Colonic mucosa (tissue), 4 donors: ENCODE results near the gene CHGA. TPM values are rescaled to one million over a fixed set of nuclear protein-coding genes. Genes with fewer than 3 reads are reported as not detected.

Experiments used
- DNase-seq: peaks from one replicate; pipeline ENCODE4 v3.0.0-alpha.2; 2020
- H3K27ac ChIP-seq: fragments of 200-600 bp; one replicate; pipeline ENCODE4 v1.8.0; 2021
- H3K27me3 ChIP-seq: fragments of 200-600 bp; one replicate; pipeline ENCODE4 v1.8.0; 2021
- H3K36me3 ChIP-seq: fragments of 200-600 bp; one replicate; pipeline ENCODE4 v1.8.0; 2021
- H3K4me1 ChIP-seq: fragments of 200-600 bp; one replicate; pipeline ENCODE4 v1.8.0; 2021; ENCODE audit warnings: mild to moderate bottlenecking
- H3K4me3 ChIP-seq: fragments of 200-600 bp; one replicate; pipeline ENCODE4 v1.8.0; 2021
- H3K9ac ChIP-seq, 2 donors: one replicate each; pipeline ENCODE4 v1.7.0; 2013; ENCODE audit warnings: control low read depth in 2 of 2, low read depth in 2 of 2, low read length in 2 of 2
- H3K9me3 ChIP-seq: fragments of 200-600 bp; one replicate; pipeline ENCODE4 v1.8.0; 2021
- intact Hi-C: fragments of 100-400 bp; cut with DNase I; formaldehyde crosslinking; loops from one replicate; pipeline ENCODE4 v1.14.1; 2022
- total RNA-seq, 2 donors: library from RNA; stranded (reverse); fragmentation: NEBNext Ultra II Directional in 1 of 2; extraction: Animal tissue kit (Norgen Biotek cat#: 25700) in 1 of 2; gene quantifications; one replicate each; pipeline ENCODE4 v1.2.1, GENCODE V29; 2021
- TF ChIP-seq, protein P1 (sequence below): fragments of 200-600 bp; IDR thresholded peaks from one replicate; pipeline ENCODE4 v1.8.0; 2022; ENCODE audit warnings: antibody characterized with exemption, mild to moderate bottlenecking
- donor health status: healthy.
- donor health status: DM: no; HTN: no; CAD: no.
- donor health status: DM: no; HTN: no; CAD: no.

The CHGA gene
- total RNA-seq, 2 donors from 2014 or later, result 137 to 326 TPM

DNA sequence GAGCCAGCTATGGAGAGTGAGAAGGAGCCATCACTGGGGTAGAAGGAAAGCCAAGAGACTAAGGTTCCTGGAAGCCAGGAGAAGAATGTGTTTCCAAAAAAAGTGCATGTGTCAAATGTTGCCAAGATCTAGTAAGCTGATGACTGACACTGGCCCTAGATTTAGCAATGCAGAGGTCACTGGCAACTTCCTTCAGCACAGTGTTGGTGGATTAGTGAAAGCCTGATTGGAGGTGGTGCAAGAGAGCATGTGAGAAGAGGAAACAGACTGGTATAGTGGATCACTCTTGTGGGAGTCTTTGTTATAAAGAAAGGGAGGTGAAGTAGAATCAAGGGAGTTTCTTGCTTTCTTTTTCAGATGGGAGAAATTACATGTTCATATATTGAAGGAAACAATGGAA lies 34.1 kb upstream of the CHGA start:
- DNase-seq, result no peak
- Histone ChIP-seq H3K27me3 (no peaks in the 10 kb centered on the region), H3K4me1 (no peaks in the 10 kb centered on the region), H3K36me3 (no peaks in the 10 kb centered on the region), H3K4me3 (no peak overlapping the region), H3K9ac (no peak overlapping the region), H3K27ac (no peak overlapping the region), H3K9me3 (no peaks in the 10 kb centered on the region)
- intact Hi-C loops, result no loop called here
- TF ChIP-seq, protein P1, sequence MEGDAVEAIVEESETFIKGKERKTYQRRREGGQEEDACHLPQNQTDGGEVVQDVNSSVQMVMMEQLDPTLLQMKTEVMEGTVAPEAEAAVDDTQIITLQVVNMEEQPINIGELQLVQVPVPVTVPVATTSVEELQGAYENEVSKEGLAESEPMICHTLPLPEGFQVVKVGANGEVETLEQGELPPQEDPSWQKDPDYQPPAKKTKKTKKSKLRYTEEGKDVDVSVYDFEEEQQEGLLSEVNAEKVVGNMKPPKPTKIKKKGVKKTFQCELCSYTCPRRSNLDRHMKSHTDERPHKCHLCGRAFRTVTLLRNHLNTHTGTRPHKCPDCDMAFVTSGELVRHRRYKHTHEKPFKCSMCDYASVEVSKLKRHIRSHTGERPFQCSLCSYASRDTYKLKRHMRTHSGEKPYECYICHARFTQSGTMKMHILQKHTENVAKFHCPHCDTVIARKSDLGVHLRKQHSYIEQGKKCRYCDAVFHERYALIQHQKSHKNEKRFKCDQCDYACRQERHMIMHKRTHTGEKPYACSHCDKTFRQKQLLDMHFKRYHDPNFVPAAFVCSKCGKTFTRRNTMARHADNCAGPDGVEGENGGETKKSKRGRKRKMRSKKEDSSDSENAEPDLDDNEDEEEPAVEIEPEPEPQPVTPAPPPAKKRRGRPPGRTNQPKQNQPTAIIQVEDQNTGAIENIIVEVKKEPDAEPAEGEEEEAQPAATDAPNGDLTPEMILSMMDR, result no peak

DNA sequence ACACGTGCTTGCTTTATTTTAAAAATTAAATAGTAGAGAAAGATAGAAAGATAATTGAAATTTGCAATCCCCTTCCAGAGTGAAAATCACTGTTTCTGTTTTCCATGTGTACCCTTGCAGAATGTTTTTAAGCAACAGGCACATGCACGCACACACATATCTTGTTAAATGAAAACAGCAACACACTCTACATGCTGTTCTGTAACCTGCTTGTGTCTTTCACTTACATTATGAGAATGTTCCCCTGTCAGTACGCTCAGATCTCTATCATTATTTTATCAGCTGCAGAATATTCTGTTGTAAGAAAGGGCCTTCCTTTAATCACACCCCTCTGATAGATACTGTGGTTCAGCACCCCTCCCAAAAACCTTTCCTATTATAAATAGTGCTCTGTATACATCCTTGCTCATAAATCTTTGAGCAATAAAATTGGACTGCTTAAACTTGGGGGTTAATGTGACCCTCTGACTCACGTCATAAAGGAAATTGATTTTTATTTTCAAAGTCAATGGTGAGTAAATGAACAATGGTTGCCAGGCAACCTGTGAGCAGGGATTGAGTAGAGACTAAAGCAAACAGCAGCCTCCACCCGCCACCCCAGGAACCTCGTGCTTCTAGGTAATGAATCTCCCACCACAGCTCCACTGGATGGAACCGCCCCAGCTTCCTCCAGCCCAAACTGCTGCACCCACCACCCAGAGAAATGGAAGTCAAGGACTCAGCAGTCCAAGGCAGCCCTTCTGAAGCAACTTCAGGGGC lies 31.9 kb upstream of the CHGA start:
- Histone ChIP-seq H3K4me3 (no peak overlapping the region), H3K36me3 (no peaks in the 10 kb centered on the region), H3K4me1 (no peaks in the 10 kb centered on the region), H3K27ac (no peak overlapping the region), H3K9ac (no peak overlapping the region), H3K27me3 (no peaks in the 10 kb centered on the region), H3K9me3 (no peaks in the 10 kb centered on the region)
- DNase-seq, result no peak
- intact Hi-C loops, result no loop called here
- TF ChIP-seq, protein P1, result no peak

DNA sequence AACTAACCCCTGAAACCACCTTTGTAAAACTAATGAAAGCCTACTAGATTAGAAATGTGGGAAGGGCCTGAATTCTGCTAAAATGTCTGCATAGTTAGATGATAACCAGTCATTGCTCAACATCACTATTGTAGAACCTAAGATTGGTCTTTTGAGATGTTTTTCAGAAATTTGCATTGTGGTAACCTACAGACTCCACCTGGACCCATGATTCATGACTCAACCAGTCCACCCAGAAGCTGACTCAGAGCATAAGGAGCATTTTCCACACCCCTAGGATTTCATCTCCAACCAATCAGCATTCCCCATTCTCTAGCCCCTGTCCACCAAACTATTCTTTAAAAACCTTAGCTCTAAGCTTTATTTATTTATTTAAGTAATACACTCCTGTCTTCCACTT lies 30.4 kb upstream of the CHGA start:
- Histone ChIP-seq H3K36me3 (no peaks in the 10 kb centered on the region), H3K9me3 (no peaks in the 10 kb centered on the region), H3K27ac (no peak overlapping the region), H3K27me3 (no peaks in the 10 kb centered on the region), H3K4me3 (no peak overlapping the region), H3K9ac (no peak overlapping the region), H3K4me1 (no peaks in the 10 kb centered on the region)
- TF ChIP-seq, protein P1, result no peak
- intact Hi-C loops, result no loop called here
- no peak for DNase-seq

DNA sequence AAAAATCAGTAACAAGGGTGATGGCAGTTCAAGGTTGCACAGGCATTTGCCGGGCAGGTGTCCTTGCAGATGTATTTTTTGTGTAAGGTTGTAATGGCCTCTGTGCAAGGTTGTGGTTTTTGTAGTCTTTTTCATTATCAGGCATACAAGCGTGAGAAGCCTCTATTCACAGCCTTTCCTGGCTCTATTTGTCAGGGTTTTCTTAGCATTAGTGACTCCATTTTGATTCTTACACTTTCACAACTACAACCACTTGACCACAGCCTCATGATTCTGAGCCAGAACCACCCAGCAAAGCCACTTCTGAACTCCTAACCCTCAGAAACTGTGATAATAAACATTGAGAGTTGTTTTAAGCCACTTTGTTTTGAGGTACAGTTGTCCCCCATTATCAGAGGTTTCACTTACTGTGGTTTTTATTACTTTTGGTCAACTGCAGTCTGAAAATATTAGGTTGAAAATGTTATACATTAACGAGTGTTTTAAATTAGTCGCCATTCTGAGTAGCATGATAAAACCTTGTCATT lies 27.5 kb upstream of the CHGA start:
- no peak overlapping the region for H3K4me3 ChIP-seq

DNA sequence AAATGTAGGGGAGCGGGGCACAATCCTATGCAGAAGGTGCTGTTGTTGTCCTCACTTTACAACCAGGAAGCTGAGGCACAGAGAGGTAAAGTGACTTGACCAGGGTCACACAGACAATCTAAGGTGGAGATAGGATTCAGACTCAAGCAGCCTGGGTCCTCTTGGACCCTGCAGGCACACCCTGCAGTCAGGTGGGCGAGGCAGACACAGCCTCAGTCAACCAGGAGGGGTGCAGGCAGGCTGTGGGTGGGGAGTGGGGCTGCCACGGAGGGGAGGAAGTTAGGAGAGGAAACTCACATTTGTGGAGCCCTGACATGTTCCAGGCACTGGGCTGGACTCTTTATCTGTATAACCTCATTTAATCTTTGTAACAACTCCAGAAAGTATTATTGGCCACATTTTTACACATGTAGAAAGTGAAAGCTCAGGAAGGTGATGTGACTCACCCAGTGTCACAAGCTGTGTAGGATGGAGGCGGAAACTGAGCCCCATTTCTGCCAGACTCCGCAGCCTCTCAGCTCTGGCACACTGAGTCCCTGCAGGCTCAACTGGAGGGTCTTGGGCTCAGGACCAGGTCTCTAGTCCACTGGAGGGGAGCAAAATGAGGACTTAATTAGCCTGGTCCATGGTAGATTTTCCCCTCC lies 24.9 kb upstream of the CHGA start:
- Histone ChIP-seq H3K27ac (no peak overlapping the region), H3K9me3 (no peaks in the 10 kb centered on the region), H3K36me3 (no peaks in the 10 kb centered on the region), H3K27me3 (no peaks in the 10 kb centered on the region), H3K4me1 (no peaks in the 10 kb centered on the region), H3K9ac (no peak overlapping the region), H3K4me3 (no peak overlapping the region)
- DNase-seq, result no peak
- intact Hi-C loops, result no loop called here
- TF ChIP-seq, protein P1, result no peak

More for the DNA sequence above, 27.5 kb upstream of the CHGA start:
- Histone ChIP-seq H3K4me1 (no peaks in the 10 kb centered on the region), H3K27ac (no peak overlapping the region), H3K9me3 (no peaks in the 10 kb centered on the region), H3K27me3 (no peaks in the 10 kb centered on the region), H3K9ac (no peak overlapping the region), H3K36me3 (no peaks in the 10 kb centered on the region)
- TF ChIP-seq, protein P1, result no peak
- intact Hi-C loops, result no loop called here
- no peak for DNase-seq
